NCI-H2171 (cell line): ENCODE data around the gene MSI2.

Experiments used
- DNase-seq: peaks from one replicate; lab custom pipeline; 2025; lab: John Stamatoyannopoulos, UW

Gene MSI2

DNA sequence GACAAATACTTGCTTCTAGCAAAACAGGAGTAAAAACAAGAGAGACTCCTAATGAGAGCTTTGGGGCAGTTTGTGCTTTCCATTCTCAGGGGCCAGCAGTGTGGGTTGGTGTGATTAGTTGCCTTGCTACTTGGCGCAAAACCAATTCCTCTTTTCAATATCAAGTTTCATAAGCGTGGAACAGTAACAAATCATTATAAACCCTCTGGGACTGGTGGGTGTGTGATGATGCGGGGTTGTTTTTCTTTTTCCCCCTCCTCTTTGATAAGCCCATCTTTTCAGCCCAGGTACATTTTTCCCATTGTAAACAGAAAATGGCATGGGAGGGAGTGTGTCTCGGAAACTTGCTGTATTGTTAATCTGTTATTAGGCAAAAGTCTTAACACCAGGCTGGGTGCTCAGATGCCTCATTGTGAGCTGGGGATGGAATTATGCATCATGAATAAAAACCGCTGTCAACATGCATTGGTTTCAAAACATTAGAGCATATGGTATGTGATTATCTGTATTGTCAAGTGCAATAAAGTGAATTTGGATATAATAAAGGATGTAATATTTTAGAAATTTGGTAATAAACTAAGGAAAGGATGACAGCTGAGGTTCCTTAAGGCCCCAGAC, 322.4 kb downstream of the MSI2 start:
- peak; percentile 95 for DNase-seq

DNA sequence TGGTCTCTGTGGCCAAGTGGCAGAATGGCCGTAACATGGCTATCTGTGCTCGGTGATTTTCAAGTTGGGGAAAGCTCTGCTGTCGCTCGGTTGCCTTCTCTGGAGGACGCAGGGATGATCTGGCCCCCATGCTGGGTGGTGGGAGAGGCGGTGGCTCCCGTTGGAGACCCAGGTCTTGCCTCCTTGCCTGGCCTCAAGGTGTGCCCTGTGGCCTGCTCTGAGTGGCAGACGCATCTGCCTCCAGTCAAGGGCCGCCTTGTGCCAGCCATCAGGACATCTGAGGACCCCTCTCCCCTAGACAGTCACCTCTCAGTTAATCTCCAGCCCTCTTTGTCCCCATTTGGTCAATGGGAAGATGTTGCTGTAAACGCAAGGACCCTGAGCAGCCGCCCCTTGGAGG, 322.9 kb downstream of the MSI2 start:
- no peak for DNase-seq

DNA sequence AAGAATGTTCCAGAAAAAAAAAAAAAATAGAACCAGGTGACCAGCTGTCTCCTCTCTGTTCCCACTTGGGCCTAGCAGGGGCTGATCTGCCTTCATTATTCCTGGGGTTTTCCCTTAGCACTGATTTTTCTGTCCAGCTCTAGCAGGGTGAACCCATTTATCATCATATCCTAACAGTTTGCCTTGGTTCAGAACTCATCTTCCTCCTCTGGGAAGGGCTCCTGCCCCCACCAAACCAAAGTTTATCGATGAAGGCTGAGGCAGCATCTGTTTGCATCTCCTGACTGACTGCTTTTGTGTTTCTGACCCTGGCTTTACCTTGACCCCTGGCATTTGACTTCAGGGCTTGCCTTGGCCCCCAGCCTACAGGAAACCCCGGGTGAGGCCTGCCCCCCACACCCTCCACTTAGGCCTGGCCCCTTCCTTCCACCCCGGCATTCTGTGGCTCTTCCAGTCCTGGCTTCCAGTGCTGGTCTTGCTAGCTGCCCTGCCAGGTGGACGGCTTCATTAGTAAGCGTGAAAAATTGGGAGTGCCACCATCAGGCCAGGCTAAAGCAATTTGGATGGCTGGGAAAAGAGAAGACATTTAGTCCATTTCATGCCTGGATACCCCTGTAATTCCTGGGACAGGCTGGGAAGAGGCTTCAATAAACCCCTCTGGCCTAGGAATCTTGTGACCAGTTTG, 323.9 kb downstream of the MSI2 start:
- DNase-seq = no peak

- DNase-seq = no peak
These were observed 326.8 kb downstream of the MSI2 start for GRCh38 chr17:57582881-57583756.

DNA sequence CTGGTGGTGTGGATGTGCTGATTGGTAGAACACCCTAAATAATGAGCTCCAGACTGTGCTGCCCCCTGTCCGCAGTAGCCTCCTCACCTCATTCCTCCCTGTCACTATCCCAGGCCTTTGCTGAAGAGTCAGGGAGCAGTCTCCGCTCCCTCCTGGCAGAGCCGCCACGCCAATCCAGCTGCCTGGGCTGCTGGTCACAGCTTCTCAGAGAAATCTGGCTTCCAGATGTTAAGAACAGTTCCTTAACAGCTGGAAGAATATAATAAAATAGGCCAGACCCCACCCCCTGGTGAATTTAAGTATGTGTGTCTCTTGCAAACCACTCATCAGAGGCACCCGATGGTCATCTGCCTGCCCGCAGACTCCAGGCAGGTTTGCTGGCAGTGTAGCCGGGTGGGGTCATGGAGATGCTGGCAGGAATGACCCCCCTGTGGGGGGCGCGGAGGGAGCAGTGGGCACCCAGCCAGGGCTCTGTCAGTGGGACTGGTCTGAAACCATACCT, 327.8 kb downstream of the MSI2 start:
- no peak for DNase-seq

GRCh38 chr17:57585341-57586195, 329.2 kb downstream of the MSI2 start:
- DNase-seq = peak; percentile 35

DNA sequence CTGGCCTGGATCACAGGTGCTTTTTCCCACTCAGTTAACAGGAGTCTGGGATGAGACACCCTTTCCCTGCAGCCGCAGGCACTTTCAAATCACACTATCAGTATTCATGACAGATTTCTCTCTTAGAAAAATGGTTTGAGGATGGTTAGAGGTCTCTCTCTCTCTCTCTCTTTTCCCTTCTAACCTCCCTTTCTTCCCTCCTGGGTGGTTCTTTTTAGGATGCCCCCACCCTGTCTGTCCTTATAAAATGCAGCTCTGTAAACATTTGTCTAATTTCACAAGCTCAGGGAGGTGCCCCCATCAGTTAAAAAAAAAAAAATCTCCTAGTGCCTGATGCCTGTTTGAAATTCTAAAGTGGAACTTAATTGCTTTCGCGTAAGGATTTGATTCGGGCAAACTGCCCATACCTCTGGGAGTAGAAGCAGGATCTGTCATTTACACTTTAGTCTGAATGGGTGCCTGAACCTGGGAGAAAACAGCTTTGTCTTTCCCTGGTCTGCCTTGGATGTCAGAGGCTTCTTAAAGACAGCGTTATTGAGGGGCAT, 329.9 kb downstream of the MSI2 start:
- peak; percentile 64 for DNase-seq

GRCh38 chr17:57586742-57587141, 330.4 kb downstream of the MSI2 start:
- no peak for DNase-seq

DNA sequence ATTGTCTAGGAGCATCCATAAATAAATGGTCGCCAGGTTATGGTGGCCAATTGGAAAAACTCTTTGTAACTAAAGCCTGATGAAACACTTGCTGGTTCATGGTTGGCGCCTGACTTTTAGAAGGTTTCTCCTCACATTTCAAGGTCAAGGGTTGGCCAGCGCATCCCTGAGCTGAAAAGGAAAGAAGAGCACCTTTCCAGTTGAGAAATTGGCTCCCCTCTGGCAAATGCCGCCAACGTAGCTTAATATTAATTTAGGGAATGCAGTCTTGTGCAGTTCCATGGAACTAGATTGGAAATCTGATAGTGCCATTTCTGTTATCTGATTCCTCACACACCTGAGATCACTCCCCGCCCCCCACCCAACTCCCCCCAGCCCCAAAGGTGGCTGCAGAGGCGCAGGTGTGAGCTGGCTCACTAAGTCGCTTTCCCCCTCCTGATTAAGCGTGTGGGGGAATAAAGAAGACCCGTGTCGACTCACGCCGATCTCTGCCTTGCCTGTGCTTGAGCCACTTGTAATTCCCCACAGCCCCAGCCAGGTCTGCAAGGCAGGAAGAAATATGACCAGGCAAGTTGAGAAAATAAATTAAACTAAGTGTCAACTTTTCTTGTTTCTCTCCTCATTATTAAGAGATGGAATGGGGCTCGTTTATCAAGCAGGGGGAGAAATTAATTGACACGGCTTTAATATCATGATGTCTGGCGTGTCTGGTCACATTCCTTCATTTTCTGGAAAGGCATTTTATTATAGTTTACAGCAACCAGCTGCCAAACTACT, 331.1 kb downstream of the MSI2 start:
- peak; percentile 90 for DNase-seq

- DNase-seq = no peak
These were observed 331.8 kb downstream of the MSI2 start for GRCh38 chr17:57588086-57588485.

DNA sequence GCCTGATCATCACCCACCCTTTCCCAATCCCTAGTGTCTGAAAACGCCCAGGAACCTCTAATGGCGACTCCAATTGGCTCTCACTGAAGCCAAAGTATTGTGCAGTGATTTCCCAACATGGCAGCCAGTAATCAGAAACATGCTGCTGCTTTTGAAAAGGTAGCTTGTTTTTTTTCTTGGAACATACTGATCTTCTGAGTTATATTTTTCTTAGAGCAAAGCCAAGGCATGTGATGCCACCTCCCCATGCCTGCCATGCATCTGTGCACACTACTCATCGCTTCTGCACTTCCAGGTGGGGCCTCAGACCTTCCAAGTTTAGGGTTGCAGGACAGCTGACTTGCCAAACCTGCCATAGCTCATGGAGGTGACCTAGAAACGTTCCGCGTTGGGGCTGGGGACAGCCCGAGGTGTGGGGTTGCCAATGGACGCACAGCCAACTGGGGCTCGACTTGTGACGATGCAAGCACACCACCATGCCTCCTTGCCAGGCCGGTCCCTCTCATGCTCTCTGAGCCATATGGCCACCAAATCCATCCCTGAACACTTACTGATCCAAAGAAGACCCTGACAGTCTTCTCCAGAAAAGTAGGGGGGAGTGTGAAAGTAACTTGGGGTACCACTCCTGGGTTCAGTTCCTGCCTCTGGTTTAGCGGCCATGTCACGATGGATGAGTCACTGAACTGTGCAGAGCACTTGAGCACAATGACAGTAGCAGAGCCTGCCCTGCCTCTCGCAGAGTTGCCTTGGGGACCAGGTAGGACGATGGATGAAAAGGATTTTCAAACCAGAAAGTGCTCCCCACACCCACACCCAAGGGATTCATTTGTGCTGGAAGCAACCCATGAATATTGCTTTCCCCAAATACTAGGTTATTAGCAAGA, 333.1 kb downstream of the MSI2 start:
- no peak for DNase-seq

DNA sequence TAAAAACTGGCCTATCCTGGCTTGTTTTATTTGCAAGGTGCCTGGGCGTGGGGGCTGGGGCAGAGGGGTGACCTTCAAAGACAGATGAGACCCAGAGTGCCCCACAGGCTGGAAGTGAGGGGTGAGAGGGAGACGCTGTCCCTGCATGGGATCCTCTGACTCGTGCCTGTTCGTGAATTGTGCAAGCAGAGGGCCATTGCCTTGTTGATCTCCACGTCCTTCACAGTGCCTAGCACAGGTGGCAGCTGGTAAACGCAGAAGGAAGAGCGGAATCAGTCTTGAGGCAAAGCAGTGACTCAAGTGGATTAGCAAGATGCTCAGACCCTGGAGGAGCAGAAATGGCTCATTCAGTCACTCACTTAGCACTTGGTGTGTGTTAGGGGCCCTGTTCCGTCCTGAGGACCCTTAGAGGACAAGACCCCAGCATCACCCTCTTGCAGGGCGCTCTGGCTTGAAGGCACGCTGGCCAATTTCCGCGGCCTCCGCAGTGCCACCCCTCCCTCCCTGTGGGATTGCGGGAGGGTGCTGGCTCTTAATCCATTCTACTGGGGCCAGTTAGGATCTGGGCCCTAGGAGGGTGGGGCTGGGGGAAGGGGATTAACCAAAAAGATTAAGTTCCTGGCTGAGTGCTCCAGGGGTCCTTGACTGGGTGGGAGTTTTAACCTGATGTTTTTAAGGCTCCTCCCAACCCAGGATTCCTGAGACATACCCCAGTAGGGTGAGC, 337.6 kb downstream of the MSI2 start:
- no peak for DNase-seq

GRCh38 chr17:57594767-57595166, 338.4 kb downstream of the MSI2 start:
- DNase-seq = no peak

- DNase-seq = no peak
These were observed 339.1 kb downstream of the MSI2 start for GRCh38 chr17:57595426-57595825.

- no peak for DNase-seq
These were observed 339.8 kb downstream of the MSI2 start for GRCh38 chr17:57595947-57596695.

GRCh38 chr17:57597101-57597500, 340.8 kb downstream of the MSI2 start:
- DNase-seq = no peak

DNA sequence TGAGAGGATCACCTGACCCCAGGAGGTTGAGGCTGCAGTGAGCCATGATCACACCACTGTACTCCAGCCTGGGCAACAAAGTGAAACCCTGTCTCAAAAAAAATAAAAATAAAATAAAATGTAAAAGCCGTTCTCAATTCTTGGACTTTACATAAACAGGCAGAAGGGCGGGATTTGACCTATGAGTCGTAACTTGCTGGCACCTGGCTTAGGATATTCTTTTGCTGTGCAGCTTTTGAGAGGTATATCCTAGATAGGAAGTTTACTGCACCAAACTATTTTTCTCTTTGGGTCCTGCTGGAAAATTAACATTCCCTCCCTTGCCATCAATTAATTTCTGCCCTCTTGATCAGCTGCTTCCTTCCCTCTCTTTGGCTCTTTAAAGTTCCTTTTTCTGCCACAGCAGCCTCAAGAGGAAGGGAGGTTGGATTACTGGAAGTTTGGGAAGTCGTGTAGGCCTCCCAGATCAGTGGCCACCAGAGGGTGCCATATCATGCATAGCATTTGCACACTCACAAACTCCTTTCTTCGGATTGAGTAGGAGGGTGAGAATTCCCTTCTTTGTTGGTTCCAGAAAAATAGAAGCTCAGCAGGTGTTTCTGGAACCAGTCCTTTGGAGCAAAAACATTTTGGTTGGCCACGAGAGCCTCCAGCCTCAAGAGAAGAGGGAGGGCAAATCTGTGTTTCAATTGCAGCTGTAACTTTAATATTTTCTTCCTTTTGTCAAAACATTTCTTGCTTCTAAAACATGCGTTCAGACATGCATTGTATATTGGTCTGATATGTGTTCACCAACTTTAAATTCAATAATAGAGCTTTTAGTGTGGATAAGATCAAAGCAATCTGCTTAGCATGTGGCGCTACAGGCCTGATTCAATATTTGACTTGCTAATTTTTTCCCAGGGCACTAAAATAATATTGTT, 341.5 kb downstream of the MSI2 start:
- peak; percentile 68 for DNase-seq
